Right renal cortex interstitium (tissue), 3 donors: ENCODE measurements around the gene GOLPH3. TPM values are rescaled to one million over a fixed set of nuclear protein-coding genes. Genes with fewer than 3 reads are reported as not detected.
"Not testable (repeated sequence)": the region's sequence is repeated elsewhere in the genome, so short reads cannot be mapped to it uniquely, and the experiment has no call there.

Source experiments
- DNase-seq, 3 donors: peaks; one replicate each; pipeline ENCODE4 v3.0.0-alpha.2; 2013; ENCODE audit warnings: low read depth in 3 of 3, low spot score in 2 of 3
- polyA plus RNA-seq, 3 donors: library from polyadenylated mRNA; unstranded; fragments of 120-200 nt; gene quantifications; one replicate each; pipeline ENCODE4 v1.2.1, GENCODE V29; 2013; ENCODE audit not compliant: insufficient read length in 3 of 3

GOLPH3 gene
- polyA plus RNA-seq, 3 donors = 93.0 to 94.5 (median 93.5) TPM

- DNase-seq = not testable (repeated sequence)
These were observed 1.8 kb downstream of the GOLPH3 start for GRCh38 chr5:32172186-32172911.

GRCh38 chr5:32170303-32171151, 3.6 kb downstream of the GOLPH3 start:
- no peak for DNase-seq

DNA sequence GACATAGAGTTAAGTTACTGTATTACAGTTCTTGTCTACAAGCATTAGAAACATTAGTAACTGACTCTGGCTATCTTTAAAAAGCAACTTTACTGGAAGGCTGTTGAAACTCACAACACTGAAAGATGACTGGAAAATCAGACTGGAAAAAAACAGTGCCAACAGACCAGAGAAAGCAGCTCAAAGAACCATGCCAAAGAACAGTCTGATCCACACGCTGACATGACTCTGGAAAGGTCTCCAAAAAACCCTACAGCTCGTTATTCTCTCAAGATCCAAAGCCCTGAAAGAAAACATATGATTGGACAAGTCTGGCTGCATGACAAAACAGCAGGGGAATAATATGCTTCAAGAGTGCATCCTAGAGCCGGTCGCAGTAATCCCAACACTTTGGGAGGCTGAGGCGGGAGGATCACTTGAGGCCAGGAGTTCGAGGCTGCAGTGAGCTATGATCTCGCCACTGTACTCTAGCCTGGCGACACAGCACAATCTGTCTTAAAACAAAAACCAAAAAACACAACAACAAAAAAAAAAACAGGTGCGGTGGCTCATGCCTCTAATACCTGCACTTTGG, 5.6 kb downstream of the GOLPH3 start:
- DNase-seq = no peak

DNA sequence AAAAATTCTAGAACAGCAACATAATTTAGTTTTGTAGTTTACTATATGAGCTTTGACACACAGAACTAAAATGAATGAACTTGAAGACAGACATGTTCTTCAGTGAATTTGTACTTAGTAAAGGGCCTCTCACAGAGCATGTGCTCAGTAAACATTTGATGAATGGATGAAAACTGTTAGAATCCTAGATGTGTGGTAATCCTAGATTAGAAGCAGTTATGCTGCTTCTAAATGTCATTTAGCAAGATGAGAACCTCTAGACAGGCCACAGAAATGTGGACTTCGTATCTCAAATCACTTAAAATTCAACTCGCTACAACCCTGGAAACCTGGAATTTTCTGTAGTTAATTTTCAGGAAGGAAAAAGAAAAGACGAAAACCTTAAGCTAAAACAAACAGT, 8.5 kb downstream of the GOLPH3 start:
- DNase-seq = no peak

- no peak for DNase-seq
These were observed 10.3 kb downstream of the GOLPH3 start for GRCh38 chr5:32163785-32164184.

DNA sequence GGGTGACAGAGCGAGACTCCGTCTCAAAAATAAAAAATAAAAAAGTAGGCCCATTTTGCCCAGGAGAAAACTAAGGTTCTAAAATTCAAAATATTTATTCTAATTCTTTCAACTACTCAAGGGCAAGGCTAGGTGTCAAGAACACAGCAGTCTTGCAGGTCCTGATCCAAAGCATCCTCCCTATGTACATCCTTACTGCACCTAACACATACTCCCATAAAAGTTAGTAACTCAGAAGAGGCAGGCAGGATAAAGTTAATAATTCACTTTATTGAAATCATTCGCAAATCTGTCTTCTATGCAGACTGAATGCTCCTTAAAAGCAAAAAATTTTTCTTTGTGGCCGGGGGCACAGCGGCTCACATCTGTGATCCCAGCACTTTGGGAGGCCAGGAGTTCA, 11.1 kb downstream of the GOLPH3 start:
- no peak for DNase-seq

- DNase-seq = no peak
These were observed 13.9 kb downstream of the GOLPH3 start for GRCh38 chr5:32160228-32160627.

GRCh38 chr5:32159328-32160072, 14.6 kb downstream of the GOLPH3 start:
- no peak for DNase-seq

DNA sequence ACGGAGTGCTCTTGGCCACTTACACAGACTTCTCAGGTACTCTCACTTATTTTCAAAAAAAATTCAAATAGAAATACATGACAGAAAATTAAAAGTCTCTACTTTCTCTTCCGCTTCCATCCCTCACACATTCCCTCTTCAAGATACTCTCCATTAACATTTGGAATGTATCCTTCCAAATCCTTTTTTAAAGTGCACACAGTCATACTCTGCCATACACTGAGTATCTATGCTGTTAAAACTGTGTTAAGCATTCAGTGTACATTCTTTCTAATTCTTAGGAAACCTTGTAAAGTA, 15.5 kb downstream of the GOLPH3 start:
- DNase-seq = no peak

GRCh38 chr5:32157078-32157477, 17.0 kb downstream of the GOLPH3 start:
- DNase-seq = no peak

DNA sequence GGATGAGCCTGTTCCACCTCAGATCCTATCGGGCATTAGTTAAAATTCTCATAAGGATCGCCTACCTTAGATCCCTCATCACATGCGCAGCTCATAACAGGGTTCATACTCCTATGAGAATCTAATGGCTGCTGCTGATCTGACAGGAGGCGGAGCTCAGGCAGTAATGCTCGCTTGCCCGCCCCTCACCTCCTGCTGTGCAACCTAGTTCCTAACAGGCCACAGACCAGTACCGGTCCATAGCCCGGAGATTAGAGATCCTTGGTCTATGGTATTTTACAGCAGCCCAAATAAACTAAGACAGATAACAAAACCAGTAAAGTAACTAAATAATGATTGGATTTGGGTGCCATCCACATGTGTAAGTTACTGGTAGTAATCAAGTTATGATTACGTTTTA, 17.5 kb downstream of the GOLPH3 start:
- no peak for DNase-seq

DNA sequence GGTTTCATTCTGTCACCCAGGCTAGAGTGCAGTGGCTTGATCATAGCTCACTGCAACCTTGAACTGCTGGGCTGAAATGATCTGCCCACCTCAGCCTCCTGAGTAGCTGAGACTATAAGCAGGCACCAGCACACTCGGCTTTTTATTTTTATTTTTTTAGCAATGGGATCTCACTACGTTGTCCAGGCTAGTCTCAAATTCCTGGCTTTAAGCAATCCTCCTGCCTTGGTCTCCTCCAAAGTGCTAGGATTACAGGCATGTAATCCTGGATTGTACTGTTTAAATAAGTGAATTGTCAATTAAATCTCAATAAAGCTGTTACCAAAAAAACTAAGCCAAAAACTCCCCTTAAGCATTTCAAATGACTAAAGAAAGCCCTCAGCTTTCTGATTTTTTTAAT, 18.9 kb downstream of the GOLPH3 start:
- no peak for DNase-seq

GRCh38 chr5:32153723-32154122, 20.4 kb downstream of the GOLPH3 start:
- no peak for DNase-seq

DNA sequence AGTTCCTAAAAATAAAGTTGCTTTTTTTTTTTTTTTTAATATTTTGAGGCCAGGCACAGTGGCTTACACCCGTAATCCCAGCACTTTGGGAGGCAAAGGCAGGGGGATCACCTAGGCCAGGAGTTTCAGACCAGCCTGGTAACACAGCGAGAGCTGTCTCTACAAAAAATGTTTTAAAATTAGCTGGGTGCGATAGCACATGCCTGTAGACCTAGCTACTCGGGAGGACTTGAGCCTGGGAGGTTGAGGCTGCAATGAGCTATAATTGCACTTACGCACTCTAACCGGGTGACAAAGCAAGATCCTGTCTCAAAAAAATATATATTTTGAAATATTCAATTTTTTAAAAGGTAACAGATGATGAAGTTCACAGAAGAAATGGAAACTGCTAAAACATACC, 22.9 kb downstream of the GOLPH3 start:
- DNase-seq = no peak

DNA sequence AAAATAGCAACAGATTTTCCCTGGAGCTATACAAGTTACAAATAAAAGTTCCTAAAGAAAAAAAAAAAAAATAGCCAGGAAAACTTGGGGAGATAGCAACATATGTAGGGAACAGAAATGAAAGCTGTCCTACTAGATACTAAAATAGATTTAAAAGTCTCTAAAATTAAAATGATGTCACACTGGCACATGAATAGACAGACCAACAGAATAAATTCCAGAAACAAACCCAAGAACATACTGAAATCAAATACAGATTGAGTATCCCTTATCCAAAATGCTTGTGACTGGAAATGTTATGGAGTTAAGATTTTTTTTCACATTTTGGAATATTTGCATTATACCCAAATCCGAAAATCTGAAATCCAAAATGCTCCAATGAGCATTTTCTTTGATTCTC, 23.8 kb downstream of the GOLPH3 start:
- DNase-seq = no peak

- DNase-seq = no peak
These were observed 26.2 kb downstream of the GOLPH3 start for GRCh38 chr5:32147959-32148358.

DNA sequence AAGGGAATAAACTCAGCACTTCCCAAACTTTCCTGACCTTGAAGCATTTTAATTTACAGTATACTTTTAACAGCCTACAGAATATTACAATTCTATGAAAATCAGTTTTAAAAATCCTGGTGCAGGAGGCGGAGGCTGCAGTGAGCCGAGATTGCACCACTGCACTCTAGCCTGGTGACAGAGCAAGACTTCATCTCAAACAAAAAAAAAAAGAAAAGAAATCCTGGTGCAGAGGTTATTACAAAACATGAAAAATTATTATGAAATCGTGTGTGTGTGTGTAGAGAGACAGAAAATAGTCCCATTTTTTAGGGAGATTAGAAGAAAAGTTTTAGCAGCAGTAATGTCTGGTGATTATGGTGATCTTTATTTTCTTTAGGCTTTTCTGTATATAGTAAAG, 26.9 kb downstream of the GOLPH3 start:
- DNase-seq = no peak

DNA sequence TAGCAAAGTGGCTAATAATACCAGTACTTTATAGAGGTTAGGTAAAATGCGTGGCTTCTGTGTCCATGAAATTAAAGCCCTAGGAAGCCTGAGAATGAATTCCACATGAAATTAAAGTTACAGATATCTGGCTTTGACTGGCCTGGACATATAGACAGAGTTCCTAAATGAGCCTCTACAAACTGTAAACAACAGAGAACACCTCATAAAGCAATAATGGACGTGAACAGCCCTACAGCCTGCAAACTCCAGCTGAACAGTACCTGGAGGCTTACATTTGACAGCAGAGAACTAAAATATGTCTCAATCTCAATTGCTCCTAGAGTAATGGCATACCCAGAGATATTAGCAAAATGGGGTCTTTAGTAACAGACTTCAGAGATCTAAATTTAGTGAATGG, 28.7 kb downstream of the GOLPH3 start:
- no peak for DNase-seq

- DNase-seq = no peak
These were observed 29.5 kb downstream of the GOLPH3 start for GRCh38 chr5:32144378-32145207.

GRCh38 chr5:32143617-32144377, 30.3 kb downstream of the GOLPH3 start:
- no peak for DNase-seq
